ENCODE measurements around the gene UBE2J2.

Gene UBE2J2

GRCh38 chr1:1245178-1245816 lies 28.4 kb downstream of the UBE2J2 start:
- H3K4me1 ChIP-seq (ENCODE audit: insufficient read depth, low read length): no peaks in the 10 kb centered on the region
- peaks cover 29% of the 10 kb centered on the region for H3K27me3 ChIP-seq (ENCODE audit: insufficient read depth, low read length)
- H3K4me3 ChIP-seq (ENCODE audit: low read length): no peak overlapping the region
- no peaks in the 10 kb centered on the region for H3K36me3 ChIP-seq (ENCODE audit: insufficient read depth, low read depth, low read length)
- no peaks in the 10 kb centered on the region for H3K9me3 ChIP-seq (ENCODE audit: insufficient read depth, low read depth, low read length)
- H3K27ac ChIP-seq (ENCODE audit: low read length): no peak overlapping the region
- no peak overlapping the region for H3K9ac ChIP-seq (ENCODE audit: low read depth, low read length)

DNA sequence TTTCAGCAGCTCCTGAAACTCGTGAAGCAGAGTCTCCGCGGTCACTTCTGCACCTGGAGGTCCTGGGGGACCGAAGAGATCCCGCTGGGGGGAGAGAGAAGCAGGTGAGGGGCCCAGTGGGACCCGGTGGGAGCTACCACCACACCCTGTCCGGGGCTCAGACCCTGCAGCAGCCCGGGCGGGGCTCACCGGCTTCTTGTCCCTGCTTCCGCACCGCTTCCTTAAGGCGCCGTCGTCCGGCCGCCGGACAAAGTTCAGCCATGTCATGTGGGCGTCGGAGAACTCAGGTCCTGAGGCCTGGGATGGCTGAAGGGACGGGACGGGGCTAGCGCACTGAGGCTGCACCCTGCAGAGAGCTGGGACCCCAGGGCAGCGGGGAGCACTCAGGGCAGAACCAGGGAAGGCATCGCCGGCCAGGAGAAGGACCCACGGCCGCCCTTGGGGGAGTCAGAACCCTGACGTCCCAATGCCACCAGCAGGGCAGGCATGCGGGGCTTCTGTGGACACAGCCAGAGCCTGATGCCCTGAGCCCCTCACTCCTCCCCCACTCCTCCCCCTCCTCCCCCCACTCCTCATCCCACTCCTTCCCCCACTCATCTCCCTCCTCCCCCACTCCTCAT lies 29.4 kb downstream of the UBE2J2 start:
- Histone ChIP-seq H3K4me1 (ENCODE audit: insufficient read depth, low read length) (no peaks in the 10 kb centered on the region), H3K27me3 (ENCODE audit: insufficient read depth, low read length) (peaks cover 29% of the 10 kb centered on the region), H3K9me3 (ENCODE audit: insufficient read depth, low read depth, low read length) (no peaks in the 10 kb centered on the region)

DNA sequence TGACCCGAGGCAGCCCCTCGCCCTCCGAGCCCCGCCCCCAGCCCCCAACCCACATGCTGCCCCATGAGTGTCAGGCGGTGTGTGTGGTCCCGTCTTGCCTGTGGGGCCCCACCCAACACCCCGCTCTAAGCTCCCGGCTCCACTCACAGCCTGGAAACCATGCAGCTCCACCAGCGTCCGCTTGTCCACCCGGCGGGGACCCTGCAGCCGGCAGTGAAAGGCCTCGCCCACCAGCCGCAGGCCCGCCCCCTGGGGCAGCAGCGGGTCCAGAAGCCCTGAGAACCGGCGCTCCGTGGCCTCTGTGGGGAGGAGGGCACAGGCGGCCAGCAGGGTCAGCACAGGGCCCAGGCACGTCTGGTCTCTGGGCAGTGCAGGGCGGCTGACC lies 29.9 kb downstream of the UBE2J2 start:
- Histone ChIP-seq H3K4me1 (ENCODE audit: insufficient read depth, low read length) (no peaks in the 10 kb centered on the region), H3K9ac (ENCODE audit: low read depth, low read length) (no peak overlapping the region), H3K36me3 (ENCODE audit: insufficient read depth, low read depth, low read length) (no peaks in the 10 kb centered on the region), H3K4me3 (ENCODE audit: low read length) (no peak overlapping the region), H3K27ac (ENCODE audit: low read length) (no peak overlapping the region), H3K9me3 (ENCODE audit: insufficient read depth, low read depth, low read length) (no peaks in the 10 kb centered on the region), H3K27me3 (ENCODE audit: insufficient read depth, low read length) (peaks cover 29% of the 10 kb centered on the region)

More for the DNA sequence above, 29.4 kb downstream of the UBE2J2 start:
- Histone ChIP-seq H3K4me3 (ENCODE audit: low read length) (no peak overlapping the region), H3K27ac (ENCODE audit: low read length) (no peak overlapping the region), H3K9ac (ENCODE audit: low read depth, low read length) (no peak overlapping the region), H3K36me3 (ENCODE audit: insufficient read depth, low read depth, low read length) (no peaks in the 10 kb centered on the region)

GRCh38 chr1:1243266-1243660 lies 30.4 kb downstream of the UBE2J2 start:
- no peak overlapping the region for H3K27ac ChIP-seq (ENCODE audit: low read length)
- H3K36me3 ChIP-seq (ENCODE audit: insufficient read depth, low read depth, low read length): no peaks in the 10 kb centered on the region
- peaks cover 29% of the 10 kb centered on the region for H3K27me3 ChIP-seq (ENCODE audit: insufficient read depth, low read length)
- H3K9me3 ChIP-seq (ENCODE audit: insufficient read depth, low read depth, low read length): no peaks in the 10 kb centered on the region
- no peak overlapping the region for H3K4me3 ChIP-seq (ENCODE audit: low read length)
- no peak overlapping the region for H3K9ac ChIP-seq (ENCODE audit: low read depth, low read length)
- no peaks in the 10 kb centered on the region for H3K4me1 ChIP-seq (ENCODE audit: insufficient read depth, low read length)

- H3K4me1 ChIP-seq (ENCODE audit: insufficient read depth, low read length): no peaks in the 10 kb centered on the region
- H3K9ac ChIP-seq (ENCODE audit: low read depth, low read length): no peak overlapping the region
- H3K27me3 ChIP-seq (ENCODE audit: insufficient read depth, low read length): peaks cover 24% of the 10 kb centered on the region
- H3K4me3 ChIP-seq (ENCODE audit: low read length): no peak overlapping the region
- H3K36me3 ChIP-seq (ENCODE audit: insufficient read depth, low read depth, low read length): no peaks in the 10 kb centered on the region
- H3K9me3 ChIP-seq (ENCODE audit: insufficient read depth, low read depth, low read length): no peaks in the 10 kb centered on the region
- no peak overlapping the region for H3K27ac ChIP-seq (ENCODE audit: low read length)
Observed at GRCh38 chr1:1242461-1243265, 31.0 kb downstream of the UBE2J2 start.

- no peak overlapping the region for H3K9ac ChIP-seq (ENCODE audit: low read depth, low read length)
- peaks cover 15% of the 10 kb centered on the region for H3K27me3 ChIP-seq (ENCODE audit: insufficient read depth, low read length)
- H3K4me3 ChIP-seq (ENCODE audit: low read length): no peak overlapping the region
- H3K4me1 ChIP-seq (ENCODE audit: insufficient read depth, low read length): no peaks in the 10 kb centered on the region
- no peaks in the 10 kb centered on the region for H3K9me3 ChIP-seq (ENCODE audit: insufficient read depth, low read depth, low read length)
- no peak overlapping the region for H3K27ac ChIP-seq (ENCODE audit: low read length)
- no peaks in the 10 kb centered on the region for H3K36me3 ChIP-seq (ENCODE audit: insufficient read depth, low read depth, low read length)
Observed at GRCh38 chr1:1241588-1242219, 31.9 kb downstream of the UBE2J2 start.

- no peak overlapping the region for H3K9ac ChIP-seq (ENCODE audit: low read depth, low read length)
- no peak overlapping the region for H3K4me3 ChIP-seq (ENCODE audit: low read length)
- no peaks in the 10 kb centered on the region for H3K4me1 ChIP-seq (ENCODE audit: insufficient read depth, low read length)
- H3K36me3 ChIP-seq (ENCODE audit: insufficient read depth, low read depth, low read length): no peaks in the 10 kb centered on the region
- no peaks in the 10 kb centered on the region for H3K9me3 ChIP-seq (ENCODE audit: insufficient read depth, low read depth, low read length)
- peaks cover 8% of the 10 kb centered on the region; the same call in 1 of the 2 replicates for H3K27me3 ChIP-seq (ENCODE audit: insufficient read depth, low read length)
- H3K27ac ChIP-seq (ENCODE audit: low read length): no peak overlapping the region
Observed at GRCh38 chr1:1240822-1241587, 32.6 kb downstream of the UBE2J2 start.

DNA sequence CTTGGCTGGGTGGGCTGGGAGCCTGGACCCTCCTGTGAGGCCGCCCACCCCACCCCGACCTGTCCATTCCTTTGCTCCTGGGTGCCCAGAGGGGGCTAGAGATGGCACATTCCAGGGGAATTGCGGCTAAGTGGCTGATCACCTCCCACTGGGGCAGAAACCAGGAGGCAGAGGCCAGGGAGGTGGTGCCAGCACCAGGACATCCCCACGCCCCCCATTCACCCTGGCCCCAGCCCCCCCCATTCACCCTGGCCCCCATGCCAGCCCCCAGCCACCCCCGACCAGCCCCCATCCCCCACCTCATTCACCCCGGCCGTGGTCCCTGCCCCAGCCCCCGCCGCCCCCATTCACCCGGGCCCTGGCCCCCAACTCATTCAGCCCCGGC lies 33.3 kb downstream of the UBE2J2 start:
- H3K9me3 ChIP-seq (ENCODE audit: insufficient read depth, low read depth, low read length): no peaks in the 10 kb centered on the region
- no peak overlapping the region for H3K9ac ChIP-seq (ENCODE audit: low read depth, low read length)
- peaks cover 1% of the 10 kb centered on the region; the same call in 1 of the 2 replicates for H3K27me3 ChIP-seq (ENCODE audit: insufficient read depth, low read length)
- H3K4me3 ChIP-seq (ENCODE audit: low read length): no peak overlapping the region
- no peaks in the 10 kb centered on the region for H3K4me1 ChIP-seq (ENCODE audit: insufficient read depth, low read length)
- H3K27ac ChIP-seq (ENCODE audit: low read length): no peak overlapping the region
- H3K36me3 ChIP-seq (ENCODE audit: insufficient read depth, low read depth, low read length): no peaks in the 10 kb centered on the region

DNA sequence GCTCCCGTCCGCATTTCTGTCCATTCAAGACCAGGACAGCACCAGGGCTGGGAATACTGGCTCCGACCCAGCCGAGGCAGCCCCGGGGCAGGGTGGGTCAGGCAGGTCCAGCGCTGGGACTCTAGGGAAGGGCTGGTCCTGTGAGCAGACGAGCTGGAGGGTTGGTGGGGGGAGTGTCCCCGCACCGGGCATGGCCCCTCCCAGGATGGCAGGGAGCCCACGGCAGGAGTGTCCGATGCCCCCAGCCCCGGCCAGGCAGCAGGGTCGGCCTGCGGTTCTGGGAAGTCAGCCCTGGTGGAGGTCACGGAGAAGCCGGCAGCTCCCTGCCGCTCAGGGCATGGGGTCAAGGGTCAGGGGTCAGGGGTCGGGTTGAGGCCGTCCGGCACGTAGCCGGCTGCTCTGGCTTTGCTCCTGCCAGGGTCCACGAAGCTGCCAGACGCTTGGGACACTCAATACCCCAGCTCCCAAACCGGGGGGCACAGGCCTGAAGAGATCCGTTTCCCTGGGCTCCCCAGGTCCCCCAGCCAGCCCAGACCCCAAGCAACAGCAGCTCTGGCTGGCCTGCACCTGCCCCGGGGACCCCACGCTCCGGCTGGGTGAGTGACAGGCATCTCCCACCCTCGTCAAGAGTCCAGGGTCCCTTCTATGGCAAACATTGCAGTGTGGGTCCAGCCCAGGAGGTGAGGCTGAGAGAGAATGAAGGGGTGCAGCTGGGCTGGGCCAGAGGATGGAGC lies 33.9 kb downstream of the UBE2J2 start:
- no peaks in the 10 kb centered on the region for H3K36me3 ChIP-seq (ENCODE audit: insufficient read depth, low read depth, low read length)
- no peak overlapping the region for H3K9ac ChIP-seq (ENCODE audit: low read depth, low read length)
- no peak overlapping the region for H3K27ac ChIP-seq (ENCODE audit: low read length)
- no peaks in the 10 kb centered on the region for H3K9me3 ChIP-seq (ENCODE audit: insufficient read depth, low read depth, low read length)
- H3K27me3 ChIP-seq (ENCODE audit: insufficient read depth, low read length): no peaks in the 10 kb centered on the region
- H3K4me3 ChIP-seq (ENCODE audit: low read length): no peak overlapping the region
- no peaks in the 10 kb centered on the region for H3K4me1 ChIP-seq (ENCODE audit: insufficient read depth, low read length)

DNA sequence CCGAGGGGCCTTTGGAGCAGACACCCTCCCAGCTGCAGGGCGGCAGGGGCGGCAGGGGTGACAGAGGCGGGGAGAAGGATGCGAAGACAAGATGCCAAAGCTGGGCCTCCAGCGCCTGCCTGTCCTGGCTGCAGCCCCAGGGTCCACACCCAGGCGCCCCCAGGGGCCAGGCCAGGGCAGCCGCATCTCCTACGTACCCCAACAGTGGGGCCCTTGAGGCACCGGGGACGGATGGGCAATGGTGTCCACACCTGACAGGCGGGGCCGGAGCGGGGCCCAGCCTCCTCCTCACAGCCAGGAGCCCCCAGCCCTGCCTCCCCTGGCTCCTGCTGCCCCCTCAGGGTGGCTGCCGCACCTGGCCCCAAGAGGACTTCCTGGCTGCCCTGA lies 34.4 kb downstream of the UBE2J2 start:
- no peak overlapping the region for H3K9ac ChIP-seq (ENCODE audit: low read depth, low read length)
- no peaks in the 10 kb centered on the region for H3K36me3 ChIP-seq (ENCODE audit: insufficient read depth, low read depth, low read length)
- H3K27ac ChIP-seq (ENCODE audit: low read length): no peak overlapping the region
- no peaks in the 10 kb centered on the region for H3K27me3 ChIP-seq (ENCODE audit: insufficient read depth, low read length)
- H3K4me1 ChIP-seq (ENCODE audit: insufficient read depth, low read length): no peaks in the 10 kb centered on the region
- no peak overlapping the region for H3K4me3 ChIP-seq (ENCODE audit: low read length)
- no peaks in the 10 kb centered on the region for H3K9me3 ChIP-seq (ENCODE audit: insufficient read depth, low read depth, low read length)

GRCh38 chr1:1238702-1239178 lies 34.9 kb downstream of the UBE2J2 start:
- no peak overlapping the region for H3K27ac ChIP-seq (ENCODE audit: low read length)

More at GRCh38 chr1:1238702-1239178, 34.9 kb downstream of the UBE2J2 start:
- no peak overlapping the region for H3K4me3 ChIP-seq (ENCODE audit: low read length)
- no peaks in the 10 kb centered on the region for H3K36me3 ChIP-seq (ENCODE audit: insufficient read depth, low read depth, low read length)
- H3K9me3 ChIP-seq (ENCODE audit: insufficient read depth, low read depth, low read length): no peaks in the 10 kb centered on the region
- H3K9ac ChIP-seq (ENCODE audit: low read depth, low read length): no peak overlapping the region
- no peaks in the 10 kb centered on the region for H3K4me1 ChIP-seq (ENCODE audit: insufficient read depth, low read length)
- H3K27me3 ChIP-seq (ENCODE audit: insufficient read depth, low read length): no peaks in the 10 kb centered on the region

All from iPS-20b (cell line).